CD4-positive, alpha-beta T cell treated with Interleukin-1 beta for 1 hour (primary cell): ENCODE results near the gene STXBP1.
A peak's percentile ranks its signal among the peaks of the same experiment; 100 is the strongest.
"Not testable (repeated sequence)": the region's sequence is repeated elsewhere in the genome, so short reads cannot be mapped to it uniquely, and the experiment has no call there.

Experiments
- DNase-seq, 2 donors: peaks; one replicate each; pipeline ENCODE4 v3.0.0-alpha.2; 2020 to 2022

Gene STXBP1

GRCh38 chr9:127578627-127578951 is 33.5 kb upstream of the STXBP1 start:
- no peak for DNase-seq

GRCh38 chr9:127578952-127579853 is 32.9 kb upstream of the STXBP1 start:
- peak; percentile 60 to 85 for DNase-seq

GRCh38 chr9:127580366-127580765 is 31.7 kb upstream of the STXBP1 start:
- peak in 1 of 2 donors; percentile 31 for DNase-seq

GRCh38 chr9:127580879-127581475 is 31.1 kb upstream of the STXBP1 start:
- no peak for DNase-seq

GRCh38 chr9:127584474-127584805 is 27.6 kb upstream of the STXBP1 start:
- not testable (repeated sequence) for DNase-seq

GRCh38 chr9:127585161-127585819 is 26.8 kb upstream of the STXBP1 start:
- no peak for DNase-seq

- DNase-seq, result no peak
Observed at GRCh38 chr9:127586096-127586495, 26.0 kb upstream of the STXBP1 start.

GRCh38 chr9:127586537-127586936 is 25.5 kb upstream of the STXBP1 start:
- DNase-seq, result peak; percentile 59 to 70

- no peak for DNase-seq
Observed at GRCh38 chr9:127587966-127588365, 24.1 kb upstream of the STXBP1 start.

GRCh38 chr9:127588740-127589506 is 23.2 kb upstream of the STXBP1 start:
- no peak for DNase-seq

- peak; percentile 39 to 54 for DNase-seq
Observed at GRCh38 chr9:127589955-127590370, 22.1 kb upstream of the STXBP1 start.

- DNase-seq, result no peak
Observed at GRCh38 chr9:127595611-127596010, 16.5 kb upstream of the STXBP1 start.

- no peak for DNase-seq
Observed at GRCh38 chr9:127598839-127599549, 13.1 kb upstream of the STXBP1 start.

- no peak for DNase-seq
Observed at GRCh38 chr9:127599550-127599891, 12.6 kb upstream of the STXBP1 start.

GRCh38 chr9:127603226-127603625 is 8.9 kb upstream of the STXBP1 start:
- no peak for DNase-seq

GRCh38 chr9:127606043-127606442 is 6.0 kb upstream of the STXBP1 start:
- no peak for DNase-seq

GRCh38 chr9:127608104-127608966 is 3.7 kb upstream of the STXBP1 start:
- peak; percentile 81 to 82 for DNase-seq

- DNase-seq, result no peak
Observed at GRCh38 chr9:127611603-127611898, 526 bp upstream of the STXBP1 start.

GRCh38 chr9:127612939-127613582 is 984 bp downstream of the STXBP1 start:
- peak; percentile 10 to 26 for DNase-seq

- no peak for DNase-seq
Observed at GRCh38 chr9:127613583-127613954, 1.5 kb downstream of the STXBP1 start.

- no peak for DNase-seq
Observed at GRCh38 chr9:127614961-127615360, 2.9 kb downstream of the STXBP1 start.
